Frontal cortex (tissue), 4 donors: ENCODE measurements around the gene SLC7A5. TPM values are rescaled to one million over a fixed set of nuclear protein-coding genes. Genes with fewer than 3 reads are reported as not detected.
"Not testable (repeated sequence)": the region's sequence is repeated elsewhere in the genome, so short reads cannot be mapped to it uniquely, and the experiment has no call there.

Experiments used
- DNase-seq, 2 donors: peaks; one replicate each; pipeline ENCODE4 v3.0.0; 2012; ENCODE audit warnings: low spot score in 2 of 2
- FAIRE-seq: peaks from 2 replicates; lab custom pipeline; 2012; peaks lifted over from hg19 to GRCh38; lab: Jason Lieb, UNC
- total RNA-seq: library from RNA; depleted of rRNA; stranded (reverse); fragments of >200 nt; gene quantifications from one replicate; pipeline ENCODE4 v1.2.3, GENCODE V29; 2014
- donor health status: control.
- donor health status: control.
- donor health status: control.

SLC7A5 gene
- total RNA-seq, 1 donor from 2014 or later: 13.9 TPM

DNA sequence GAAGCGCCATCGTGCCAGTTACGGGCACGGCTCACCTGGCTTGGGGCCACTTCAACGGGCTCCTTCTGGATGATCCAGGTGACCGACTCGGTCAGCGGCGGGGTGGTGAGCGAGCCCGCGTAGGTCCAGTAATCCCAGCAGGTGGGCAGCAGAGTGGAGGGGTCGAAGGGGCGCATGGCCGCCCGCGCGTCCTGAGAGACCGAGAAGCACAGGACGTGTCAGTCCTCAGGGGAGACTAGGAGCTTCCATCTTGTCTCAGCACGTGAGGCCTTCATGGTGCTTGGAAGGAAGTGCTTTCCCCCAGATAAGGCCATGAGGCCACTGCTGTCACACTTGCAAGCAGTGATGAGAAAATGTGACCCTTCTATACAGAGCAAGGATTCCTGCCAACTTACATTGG, 22.5 kb upstream of the SLC7A5 start:
- DNase-seq (no peak), FAIRE-seq (no peak)

- FAIRE-seq, DNase-seq: not testable (repeated sequence)
These were observed 20.5 kb upstream of the SLC7A5 start for GRCh38 chr16:87889762-87890161.

DNA sequence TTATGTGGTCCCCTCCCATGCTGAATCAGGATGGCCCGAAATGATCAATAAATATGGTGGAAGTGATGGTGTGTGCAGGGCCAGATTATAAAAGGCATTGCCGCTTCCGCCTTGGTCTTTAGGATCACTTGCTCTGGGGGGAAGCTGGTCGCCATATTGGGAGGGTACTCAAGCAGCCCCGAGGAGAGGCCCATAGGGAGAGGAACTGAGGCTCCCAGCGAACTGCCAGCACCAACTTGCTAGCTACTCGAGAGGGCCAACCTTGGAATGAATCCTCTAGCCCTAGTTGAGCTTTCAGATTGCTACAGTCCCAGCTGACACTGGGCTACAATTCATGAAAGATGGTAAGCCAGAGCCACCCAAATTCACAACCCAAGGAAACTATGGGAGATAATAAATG, 19.0 kb upstream of the SLC7A5 start:
- FAIRE-seq: not testable (repeated sequence)

DNA sequence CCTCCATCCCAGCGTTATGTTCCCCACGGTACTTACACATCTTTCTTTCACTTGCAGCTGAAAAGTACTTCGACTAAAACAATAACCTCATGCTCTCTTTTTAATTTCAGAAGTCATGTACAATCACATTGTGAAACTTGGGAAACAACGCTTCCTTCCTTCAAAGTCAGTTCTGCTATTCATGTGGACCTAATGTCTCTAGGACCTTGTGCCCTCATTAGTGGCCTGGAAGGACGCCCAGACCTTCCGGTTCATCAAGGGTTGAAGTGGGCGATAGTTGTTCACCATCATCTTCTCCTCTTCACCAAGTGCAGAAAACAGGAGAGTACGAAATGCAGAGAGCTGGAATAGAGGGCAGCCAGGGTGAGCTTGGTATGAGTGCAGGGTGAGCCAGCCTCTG, 18.6 kb upstream of the SLC7A5 start:
- DNase-seq, FAIRE-seq: not testable (repeated sequence)

More for the DNA sequence above, 19.0 kb upstream of the SLC7A5 start:
- DNase-seq: not testable (repeated sequence)

- not testable (repeated sequence) for DNase-seq, FAIRE-seq
These were observed 16.2 kb upstream of the SLC7A5 start for GRCh38 chr16:87885371-87885967.

GRCh38 chr16:87882436-87883019, 13.2 kb upstream of the SLC7A5 start:
- DNase-seq (no peak), FAIRE-seq (no peak)

DNA sequence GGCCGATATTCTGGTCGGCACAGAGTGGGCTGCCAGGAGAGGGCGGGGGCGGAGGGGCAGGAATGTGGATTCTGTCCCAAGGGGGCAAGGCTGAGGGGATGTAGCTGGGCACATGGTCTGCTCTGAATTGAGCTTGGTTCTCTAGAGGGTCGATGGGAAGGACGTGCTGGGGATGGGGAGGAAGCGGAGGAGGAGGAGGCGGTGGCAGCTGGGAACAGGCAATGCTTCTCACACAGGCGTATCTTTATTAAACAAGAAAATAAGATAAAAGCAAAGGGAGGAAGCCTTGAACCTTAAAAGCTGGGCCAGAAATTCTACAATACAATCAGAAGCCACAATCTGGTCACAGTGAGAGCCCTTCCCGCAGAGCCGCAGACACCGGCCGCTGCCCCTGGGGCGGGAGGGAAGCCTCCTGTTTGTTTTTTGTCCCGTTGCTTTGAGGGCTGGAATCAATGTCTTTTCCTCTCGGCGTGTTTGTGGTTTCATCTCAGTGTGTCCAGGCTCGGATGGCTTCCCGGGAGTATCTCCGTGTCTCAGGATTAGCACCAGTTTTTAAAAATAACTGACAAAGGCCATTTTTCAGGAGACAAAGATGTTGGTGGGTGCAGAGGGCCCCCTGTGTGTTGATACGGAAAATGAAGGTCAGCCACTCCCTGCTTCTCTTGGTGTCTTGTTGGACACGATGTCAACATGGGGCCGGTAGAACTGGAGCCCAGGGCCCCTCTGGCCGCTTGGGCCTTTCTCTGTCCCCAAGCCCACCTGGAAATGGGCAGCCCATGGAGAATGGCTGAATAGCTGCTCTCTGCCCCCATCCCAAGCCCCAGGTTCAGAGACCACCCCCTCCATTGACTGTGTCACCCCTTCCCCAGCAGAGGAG, 12.3 kb upstream of the SLC7A5 start:
- DNase-seq: no peak

GRCh38 chr16:87880117-87880696, 10.9 kb upstream of the SLC7A5 start:
- FAIRE-seq (no peak), DNase-seq (no peak)

More for the DNA sequence above, 12.3 kb upstream of the SLC7A5 start:
- FAIRE-seq: no peak

GRCh38 chr16:87879411-87880013, 10.2 kb upstream of the SLC7A5 start:
- DNase-seq, FAIRE-seq: not testable (repeated sequence)

- FAIRE-seq: no peak
- DNase-seq: no peak
These were observed 9.4 kb upstream of the SLC7A5 start for GRCh38 chr16:87878704-87879103.

- no peak for FAIRE-seq
These were observed 8.7 kb upstream of the SLC7A5 start for GRCh38 chr16:87877942-87878507.

GRCh38 chr16:87874639-87875427, 5.5 kb upstream of the SLC7A5 start:
- FAIRE-seq (no peak), DNase-seq (no peak)

More at GRCh38 chr16:87877942-87878507, 8.7 kb upstream of the SLC7A5 start:
- no peak for DNase-seq

- not testable (repeated sequence) for FAIRE-seq, DNase-seq
These were observed 1.3 kb upstream of the SLC7A5 start for GRCh38 chr16:87870418-87871291.

DNA sequence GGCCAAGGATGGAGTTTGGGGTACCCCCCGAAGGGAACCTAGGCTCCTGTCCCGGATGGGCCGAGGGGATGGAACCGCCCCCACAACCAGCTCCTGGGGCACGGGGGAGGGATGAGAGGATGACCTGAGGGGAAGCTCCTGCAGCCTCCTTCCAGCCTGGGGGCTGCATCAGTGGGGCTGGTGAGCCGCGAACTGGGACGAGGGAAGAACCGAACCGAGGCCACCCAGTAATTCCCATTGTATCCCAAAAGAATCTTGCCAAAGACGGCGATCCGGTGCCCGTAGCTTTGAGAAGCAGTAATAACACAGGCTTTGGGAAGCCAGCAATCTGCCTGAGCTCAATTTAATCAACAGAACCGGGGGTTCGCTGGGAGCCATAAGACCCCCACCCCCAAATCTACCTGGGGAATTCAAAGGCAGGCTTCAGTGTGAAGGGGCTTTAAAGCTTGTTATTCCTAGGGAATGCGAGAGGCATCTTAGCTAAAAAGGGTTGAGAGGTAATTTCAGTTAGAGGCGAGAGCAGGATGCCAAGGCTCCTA, 641 bp upstream of the SLC7A5 start:
- not testable (repeated sequence) for FAIRE-seq, DNase-seq

- not testable (repeated sequence) for FAIRE-seq, DNase-seq
These were observed 865 bp downstream of the SLC7A5 start for GRCh38 chr16:87868254-87869029.

- not testable (repeated sequence) for DNase-seq, FAIRE-seq
These were observed 3.3 kb downstream of the SLC7A5 start for GRCh38 chr16:87865902-87866555.
